GM12878 (cell line): ENCODE measurements around the gene NCAPD3. TPM values are rescaled to one million over a fixed set of nuclear protein-coding genes. Genes with fewer than 3 reads are reported as not detected.

Experiments used
- ATAC-seq: fragments of 200-7000 bp; cut with Tn5 transposase; 3 replicates; pipeline ENCODE4 v1.9.1; 2020; ENCODE audit warnings: mild to moderate bottlenecking, moderate library complexity
- BruUV-seq: library from RNA; stranded (reverse); fragments of 400-500 nt; replicated peaks from 2 replicates; lab custom pipeline; 2021; lab: Mats Ljungman, UMichigan
- CTCF ChIA-PET: fragments of 300-600 bp; sonication (Branson Sonifier 250); formaldehyde crosslinking; extraction: SDS; loops from one replicate; lab custom pipeline; 2021; ENCODE audit warnings: inconsistent platforms; lab: Yijun Ruan, JAX
- POLR2A ChIA-PET: fragments of 350-600 bp; formaldehyde crosslinking; extraction: SDS; loops from one replicate; lab custom pipeline; 2021; ENCODE audit warnings: inconsistent platforms; lab: Charles Lee
- RAD21 ChIA-PET: fragments of 300-600 bp; sonication (Branson Sonifier 250); formaldehyde crosslinking; loops from one replicate; lab custom pipeline; 2023; ENCODE audit warnings: antibody characterized with exemption; ENCODE audit not compliant: unreplicated experiment; lab: Charles Lee
- SMC1A ChIA-PET: fragments of 300-600 bp; sonication (Branson Sonifier 250); formaldehyde crosslinking; loops from one replicate; lab custom pipeline; 2023; ENCODE audit not compliant: unreplicated experiment, uncharacterized antibody; lab: Charles Lee
- DNase-seq: peaks from one replicate; pipeline ENCODE4 v3.0.0-alpha.2; 2011; ENCODE audit warnings: low read depth, low spot score
- FAIRE-seq: peaks from 3 replicates; lab custom pipeline; 2011; peaks lifted over from hg19 to GRCh38; lab: Jason Lieb, UNC
- H2AFZ ChIP-seq: 2 replicates; pipeline ENCODE4 v1.6.0; 2011; ENCODE audit warnings: low read depth, low read length, control low read depth; ENCODE audit not compliant: control insufficient read depth
- H3K27ac ChIP-seq: 2 replicates; pipeline ENCODE4 v1.5.1; 2011; ENCODE audit warnings: control low read depth; ENCODE audit not compliant: control insufficient read depth, insufficient read depth
- H3K27me3 ChIP-seq, 2 experiments: replicated peaks in 1 of 2; 2 replicates each; pipeline versions ENCODE4 v1.6.0 to v1.6.1; 2011; ENCODE audit warnings: low read length in 1 of 2; ENCODE audit not compliant: control insufficient read depth in 2 of 2, insufficient read depth in 2 of 2
- H3K36me3 ChIP-seq, 2 experiments: 2 replicates each; pipeline ENCODE4 v1.5.1; 2011; ENCODE audit warnings: low read length in 1 of 2; ENCODE audit not compliant: control insufficient read depth in 2 of 2, insufficient read depth in 2 of 2
- H3K4me1 ChIP-seq: 2 replicates; pipeline ENCODE4 v1.6.1; 2011; ENCODE audit warnings: mild to moderate bottlenecking, low read length, moderate library complexity, mixed read lengths; ENCODE audit not compliant: control insufficient read depth, insufficient read depth
- H3K4me2 ChIP-seq: 2 replicates; pipeline ENCODE4 v1.6.0; 2011; ENCODE audit warnings: control low read depth; ENCODE audit not compliant: control insufficient read depth, insufficient read depth
- H3K4me3 ChIP-seq: fragments of 200-600 bp; sonication (generic); 2 replicates; pipeline ENCODE4 v1.5.1; 2016
- H3K79me2 ChIP-seq: 2 replicates; pipeline ENCODE4 v1.6.0; 2011; ENCODE audit warnings: low read length; ENCODE audit not compliant: control insufficient read depth, insufficient read depth
- H3K9ac ChIP-seq: 2 replicates; pipeline ENCODE4 v1.8.0; 2011; ENCODE audit warnings: low read length, control low read depth, mixed read lengths; ENCODE audit not compliant: control insufficient read depth, insufficient read depth
- H3K9me3 ChIP-seq: replicated peaks from 3 replicates; pipeline ENCODE4 v1.5.1; 2011; ENCODE audit warnings: mild to moderate bottlenecking, low read length; ENCODE audit not compliant: control insufficient read depth, insufficient read depth
- H4K20me1 ChIP-seq: 2 replicates; pipeline ENCODE4 v1.6.0; 2011; ENCODE audit not compliant: control insufficient read depth, insufficient read depth
- E2F8 ChIP-seq: fragments of 450-650 bp; IDR thresholded peaks from 2 replicates; pipeline ENCODE4 v1.6.1; 2018; ENCODE audit warnings: mild to moderate bottlenecking, low read depth, moderate library complexity; ENCODE audit not compliant: partially characterized antibody
- ZBED1 ChIP-seq: IDR thresholded peaks from 2 replicates; pipeline ENCODE4 v1.6.1; 2016; ENCODE audit warnings: borderline replicate concordance
- WGBS: methylation state at CpG from one replicate; pipeline ENCODE4 v1.1.6; 2016; ENCODE audit warnings: low lambda C conversion rate; ENCODE audit not compliant: insufficient replicate concordance, insufficient coverage; ENCODE audit errors: missing lambda C conversion rate; 5-methylcytosine and 5-hydroxymethylcytosine counted together
- in situ Hi-C: fragments of 300-500 bp; cut with MboI; formaldehyde crosslinking; loops from 9 replicates; pipeline ENCODE4 v1.14.3; 2018; ENCODE audit warnings: mixed read lengths
- intact Hi-C: fragments of 100-400 bp; cut with micrococcal nuclease; formaldehyde crosslinking; loops from one replicate; pipeline ENCODE4 v1.14.2; 2022; ENCODE audit not compliant: unreplicated experiment
- polyA plus RNA-seq, 11 experiments: library from polyadenylated mRNA; depleted of rRNA in 4 of 11; unstranded in 6 of 11; stranded (reverse) in 5 of 11; fragments of >200 nt; fragmentation: Nextera tagmentation in 4 of 11; fragmentation: Illumina TruSeq in 1 of 11; extraction: Ambion mirVana in 4 of 11; extraction: Trizol in 1 of 11; gene quantifications; 1 replicate in 1 of 11; 2 replicates in 10 of 11; pipeline versions ENCODE4 v1.2.1 to v1.2.3, GENCODE V29; 2011 to 2016; ENCODE audit warnings: inconsistent platforms in 2 of 11, missing spikeins in 2 of 11, low read depth in 1 of 11
- total RNA-seq, 4 experiments: library from RNA; depleted of rRNA in 3 of 4; stranded (reverse); fragments of >200 nt in 3 of 4; fragmentation: Illumina TruSeq in 1 of 4; extraction: Trizol in 1 of 4; gene quantifications; 2 replicates each; pipeline versions ENCODE4 v1.2.1 to v1.2.3, GENCODE V29; 2013 to 2021

The NCAPD3 gene
- total and polyA plus RNA-seq, 10 of the 15 experiments (the other 5 are each of a cell fraction or from before 2014, with no cell fraction given), result 14.9 to 58.2 (median 48.2) TPM

GRCh38 chr11:134254433-134255183 lies 30.8 kb upstream of the NCAPD3 start:
- Histone ChIP-seq H2AFZ (no peak overlapping the region), H3K4me1 (no peaks in the 10 kb centered on the region), H3K27me3 (no peaks in the 10 kb centered on the region), H4K20me1 (no peaks in the 10 kb centered on the region), H3K79me2 (peaks cover 6% of the 10 kb centered on the region), H3K4me2 (peak overlapping the region; percentile 73), H3K27ac (no peak overlapping the region), H3K36me3 (peaks cover 0 to 4% of the 10 kb centered on the region in 2 experiments; a peak in 2 of 4 replicates), H3K4me3 (peak overlapping the region; percentile 86), H3K9ac (no peak overlapping the region), H3K9me3 (no peaks in the 10 kb centered on the region)
- no peak for FAIRE-seq
- BruUV-seq, result TSS peak; percentile 57
- ChIA-PET RAD21 (interaction anchor here (1.2 kb wide), 1 partner anchor 47 kb away, joined by 3 read pairs; no protein-coding TSS in a partner anchor), CTCF (interaction anchor here (0.6 to 3.4 kb wide), 2 partner anchors 25 to 47 kb away, joined by 3 to 18 read pairs; no protein-coding TSS in a partner anchor), SMC1A (interaction anchor here (0.6 to 2.2 kb wide), 2 partner anchors 12 to 26 kb away, joined by 3 to 8 read pairs; no protein-coding TSS in a partner anchor), POLR2A (interaction anchor here (0.7 kb wide), 1 partner anchor 30 kb away, joined by 3 read pairs; the partner anchor contains the start of genes NCAPD3 and VPS26B)
- TF ChIP-seq E2F8 (no peak), ZBED1 (peak; percentile 34; the same call in 1 of the 2 replicates)
- no peak for DNase-seq
- WGBS, result 89% methylated on average over 3 of the region's 3 CpGs
- in situ Hi-C loops, result no loop called here
- ATAC-seq, result no peak
- intact Hi-C loops, result loop anchor here (10.0 kb wide), 1 partner anchor 50 kb away; no protein-coding TSS in a partner anchor
